ENCODE data around the gene FMNL2. TPM values are rescaled to one million over a fixed set of nuclear protein-coding genes. Genes with fewer than 3 reads are reported as not detected.

The FMNL2 gene
- total RNA-seq, 3 donors from 2014 or later, result 11.5 to 25.4 (median 12.0) TPM

GRCh38 chr2:152334701-152335015 is 316 bp upstream of the FMNL2 start:
- no peak for TF ChIP-seq CTCF (IDR thresholded peaks at IDR 0.05)
- H3K4me3 ChIP-seq, result no peak overlapping the region
- no peaks in the 10 kb centered on the region for H3K9me3 ChIP-seq
- DNase-seq, result no peak
- no peaks in the 10 kb centered on the region for H3K4me1 ChIP-seq (ENCODE audit: low read depth)
- intact Hi-C loops (cut with DNase I, micrococcal nuclease), result loop anchor here in 1 of 2 donors (10.0 kb wide), 1 partner anchor 300 kb away; no protein-coding TSS in a partner anchor
- no peak for ATAC-seq
- no peaks in the 10 kb centered on the region for H3K36me3 ChIP-seq (ENCODE audit: low read depth)

DNA sequence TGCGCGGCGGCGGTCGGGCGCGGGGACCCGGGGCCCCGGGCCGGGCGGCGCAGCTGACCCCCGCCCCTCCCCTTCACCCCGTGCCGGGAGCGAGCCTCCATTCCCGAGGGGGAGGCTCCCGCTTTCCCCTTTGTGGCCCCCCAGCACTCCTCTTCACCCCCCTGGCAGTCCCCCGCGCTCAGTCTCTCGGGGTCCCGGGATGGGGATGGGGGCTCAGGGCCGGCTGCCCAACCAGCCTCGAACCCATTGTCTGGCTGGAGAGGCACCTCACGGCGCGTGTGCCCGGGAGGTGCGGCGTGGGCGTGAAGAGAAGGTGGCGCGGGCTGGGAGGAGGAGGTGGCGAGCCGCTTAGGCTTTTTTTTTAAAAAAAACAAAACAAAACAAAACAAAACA is 748 bp downstream of the FMNL2 start:
- DNase-seq (peak in 1 of 3 donors; percentile 61), ATAC-seq (peak; percentile 34)
- no peak for TF ChIP-seq CTCF (IDR thresholded peaks at IDR 0.05)
- peak overlapping the region; percentile 79 for H3K4me3 ChIP-seq
- no peaks in the 10 kb centered on the region for H3K9me3 ChIP-seq
- no peaks in the 10 kb centered on the region for H3K4me1 ChIP-seq (ENCODE audit: low read depth)
- intact Hi-C loops (cut with DNase I, micrococcal nuclease), result loop anchor here in 1 of 2 donors (10.0 kb wide), 1 partner anchor 299 kb away; no protein-coding TSS in a partner anchor
- H3K36me3 ChIP-seq (ENCODE audit: low read depth), result no peaks in the 10 kb centered on the region

DNA sequence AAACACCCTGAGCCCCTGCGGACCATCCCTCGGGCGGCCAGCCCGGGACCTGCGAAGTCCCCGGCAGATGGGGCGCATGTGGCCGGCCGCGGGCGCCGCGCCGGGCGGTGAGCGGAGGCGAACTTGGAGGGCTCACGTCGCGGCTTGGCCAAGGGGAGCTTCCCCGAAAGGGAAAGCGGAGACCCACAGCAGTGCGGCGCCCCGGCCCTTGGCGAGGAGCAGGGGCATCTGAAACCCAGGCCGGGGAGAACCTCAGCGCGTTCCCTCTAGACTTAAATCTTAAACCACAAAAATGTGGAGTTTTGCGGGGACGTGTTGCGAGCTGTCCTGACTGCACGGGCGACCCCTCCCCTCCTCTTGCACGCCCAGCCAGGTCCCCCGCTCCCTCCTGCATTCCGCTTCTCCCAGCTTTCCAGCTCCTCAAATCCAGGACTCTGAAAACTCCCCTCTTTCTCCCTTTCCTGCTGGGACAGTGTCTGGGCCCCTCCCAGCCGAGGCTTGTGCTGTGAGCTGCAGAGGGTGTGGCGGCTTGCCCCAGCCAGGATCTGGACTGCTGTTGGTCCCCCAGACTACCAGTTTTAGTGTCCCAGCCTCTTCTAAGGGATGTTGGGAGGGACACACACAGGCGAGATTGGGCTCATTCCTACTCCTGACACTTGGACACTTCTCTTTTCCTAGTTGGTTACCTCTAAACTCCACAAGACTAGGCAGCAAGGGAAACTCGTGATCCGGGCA is 1.3 kb downstream of the FMNL2 start:
- intact Hi-C loops (cut with DNase I, micrococcal nuclease), result loop anchor here in 1 of 2 donors (10.0 kb wide), 1 partner anchor 299 kb away; no protein-coding TSS in a partner anchor

GRCh38 chr2:152336854-152337510 is 2.0 kb downstream of the FMNL2 start:
- DNase-seq, result peak in 2 of 3 donors; percentile 30 to 39
- intact Hi-C loops (cut with DNase I, micrococcal nuclease), result loop anchor here in 1 of 2 donors (10.0 kb wide), 1 partner anchor 298 kb away; no protein-coding TSS in a partner anchor

More for the DNA sequence above, 1.3 kb downstream of the FMNL2 start:
- Histone ChIP-seq H3K4me3 (peak overlapping the region; percentile 79), H3K36me3 (ENCODE audit: low read depth) (no peaks in the 10 kb centered on the region), H3K9me3 (no peaks in the 10 kb centered on the region), H3K4me1 (ENCODE audit: low read depth) (no peaks in the 10 kb centered on the region)
- peak; percentile 76 for ATAC-seq
- DNase-seq, result peak; percentile 75 to 80 (median 78)
- no peak for TF ChIP-seq CTCF (IDR thresholded peaks at IDR 0.05)

GRCh38 chr2:152337511-152337903 is 2.5 kb downstream of the FMNL2 start:
- intact Hi-C loops (cut with DNase I, micrococcal nuclease), result loop anchor here in 1 of 2 donors (10.0 kb wide), 1 partner anchor 297 kb away; no protein-coding TSS in a partner anchor
- no peaks in the 10 kb centered on the region for H3K36me3 ChIP-seq (ENCODE audit: low read depth)
- peaks cover 5% of the 10 kb centered on the region for H3K4me1 ChIP-seq (ENCODE audit: low read depth)
- DNase-seq (no peak), ATAC-seq (no peak)
- no peak overlapping the region for H3K4me3 ChIP-seq
- no peak for TF ChIP-seq CTCF (IDR thresholded peaks at IDR 0.05)
- H3K9me3 ChIP-seq, result no peaks in the 10 kb centered on the region

More at GRCh38 chr2:152336854-152337510, 2.0 kb downstream of the FMNL2 start:
- ATAC-seq, result peak; percentile 4
- Histone ChIP-seq H3K9me3 (no peaks in the 10 kb centered on the region), H3K4me1 (ENCODE audit: low read depth) (peaks cover under 1% of the 10 kb centered on the region), H3K4me3 (no peak overlapping the region), H3K36me3 (ENCODE audit: low read depth) (no peaks in the 10 kb centered on the region)
- TF ChIP-seq CTCF (IDR thresholded peaks at IDR 0.05), result no peak
